ENCODE measurements around the gene ARVCF.

ARVCF gene

DNA sequence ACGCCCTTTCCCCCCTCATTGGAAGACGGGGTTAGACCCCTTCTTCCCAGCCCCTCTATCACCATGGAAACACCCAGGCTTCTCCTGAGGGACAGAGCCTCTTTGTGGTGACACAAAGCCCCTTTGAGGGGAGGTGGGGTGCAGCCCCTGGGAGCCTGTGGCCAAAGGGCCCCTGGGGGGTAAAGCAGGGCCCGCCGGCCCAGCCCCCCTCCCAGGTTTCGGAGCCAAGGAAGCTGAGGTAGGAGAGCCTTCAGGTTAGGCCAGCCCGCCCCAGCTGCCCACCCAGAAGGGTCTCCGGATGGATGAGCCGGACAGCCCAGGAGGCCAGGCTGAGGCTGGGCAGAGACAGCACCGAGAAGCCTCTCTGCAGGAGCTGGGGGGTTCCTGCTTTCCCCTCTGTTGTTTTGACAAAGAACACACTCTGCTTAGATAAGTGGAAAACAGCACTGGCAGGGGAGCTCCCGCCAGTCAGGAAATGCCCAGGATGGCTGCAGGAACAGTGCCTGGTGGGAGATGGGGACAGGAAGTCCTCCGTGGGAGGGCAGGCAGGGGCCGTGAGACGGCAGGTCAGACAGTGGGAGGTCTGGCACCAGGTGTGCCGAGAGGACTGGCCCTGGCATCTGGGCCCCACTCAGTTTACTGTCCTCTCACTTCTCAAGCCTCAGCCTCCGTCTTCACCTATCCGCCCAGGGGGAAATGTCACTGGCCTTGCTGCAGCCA is 18.2 kb downstream of the ARVCF start:
- peak; percentile 62 for DNase-seq

DNA sequence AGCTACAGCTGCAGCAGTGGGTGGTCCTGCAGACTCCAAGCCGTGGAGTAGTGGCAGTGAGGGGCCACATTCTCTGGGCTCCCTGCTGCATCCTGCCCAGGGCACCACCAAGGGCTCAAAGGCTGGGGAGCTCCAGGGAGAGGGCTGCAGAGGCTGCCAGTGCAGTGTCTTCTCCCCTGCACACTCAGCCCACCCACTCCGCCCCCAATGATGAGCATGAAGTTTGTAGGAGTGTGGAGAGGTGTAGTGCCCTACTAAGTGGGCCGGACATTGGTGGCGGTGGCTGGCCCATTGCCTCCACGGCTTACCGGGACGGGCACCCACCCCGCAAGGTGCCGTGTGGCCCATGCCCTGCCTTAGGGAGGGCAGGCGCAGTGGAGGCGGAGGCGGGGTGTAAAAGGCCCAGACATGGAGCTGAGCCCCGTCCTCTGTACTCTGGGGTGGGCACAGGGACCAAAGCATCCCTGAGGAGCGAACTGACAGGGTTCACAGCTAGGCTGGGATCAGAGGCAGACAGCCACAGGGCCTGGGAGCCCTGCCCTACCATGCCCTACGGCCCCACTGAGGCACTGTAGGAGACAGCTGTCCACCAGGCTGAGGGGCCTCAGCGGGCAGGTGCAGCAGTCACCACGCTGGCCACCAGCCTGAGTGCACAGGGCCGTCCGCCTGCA is 18.9 kb downstream of the ARVCF start:
- DNase-seq: no peak

- no peak for DNase-seq
Measured at GRCh38 chr22:19996694-19997384, 19.8 kb downstream of the ARVCF start.

GRCh38 chr22:19995611-19996339 is 20.8 kb downstream of the ARVCF start:
- DNase-seq: no peak

- DNase-seq: no peak
Measured at GRCh38 chr22:19994851-19995610, 21.6 kb downstream of the ARVCF start.

DNA sequence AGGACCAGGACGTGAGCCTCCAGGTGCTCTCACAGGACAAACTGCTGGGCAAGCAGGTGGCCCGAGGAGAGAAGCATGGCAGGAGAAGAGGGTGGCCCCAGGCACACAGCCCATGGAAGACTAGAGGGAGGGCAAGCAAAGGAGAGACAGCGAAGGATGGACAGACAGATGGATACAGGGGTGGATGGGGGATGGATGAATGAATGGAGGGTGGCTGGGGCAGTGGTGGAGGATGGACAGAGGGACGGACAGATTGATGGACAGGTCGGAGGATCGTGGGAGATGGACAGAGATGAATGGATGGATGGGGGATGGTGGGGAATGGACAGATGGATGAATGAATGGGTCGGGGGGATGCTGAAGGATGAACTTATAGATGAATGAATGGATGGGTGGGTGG is 22.7 kb downstream of the ARVCF start:
- no peak for DNase-seq

- no peak for DNase-seq
Measured at GRCh38 chr22:19992921-19993355, 23.7 kb downstream of the ARVCF start.

- no peak for DNase-seq
Measured at GRCh38 chr22:19992481-19992911, 24.1 kb downstream of the ARVCF start.

GRCh38 chr22:19991645-19992451 is 24.8 kb downstream of the ARVCF start:
- DNase-seq: no peak

GRCh38 chr22:19991395-19991644 is 25.3 kb downstream of the ARVCF start:
- no peak for DNase-seq

GRCh38 chr22:19990609-19991394 is 25.8 kb downstream of the ARVCF start:
- no peak for DNase-seq

DNA sequence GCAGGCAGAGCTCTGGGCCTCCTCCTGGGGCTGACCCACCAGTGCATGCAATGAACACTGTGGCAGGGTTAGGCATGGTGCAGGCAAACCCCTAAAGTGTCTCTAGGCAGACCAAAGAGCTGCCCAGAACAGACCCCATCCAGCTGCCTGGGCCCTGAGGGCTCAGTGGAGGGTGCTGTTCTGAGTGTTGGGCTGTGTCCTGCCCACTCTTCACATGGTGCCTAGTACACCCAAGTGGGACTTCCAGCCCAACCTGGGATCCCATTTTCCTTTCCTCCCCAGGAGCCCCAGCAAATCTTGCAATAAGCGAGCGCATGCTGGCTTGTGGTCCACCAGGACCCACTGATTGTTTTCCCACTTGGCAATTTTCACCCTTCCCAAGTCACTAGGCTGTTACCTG is 26.4 kb downstream of the ARVCF start:
- no peak for DNase-seq

DNA sequence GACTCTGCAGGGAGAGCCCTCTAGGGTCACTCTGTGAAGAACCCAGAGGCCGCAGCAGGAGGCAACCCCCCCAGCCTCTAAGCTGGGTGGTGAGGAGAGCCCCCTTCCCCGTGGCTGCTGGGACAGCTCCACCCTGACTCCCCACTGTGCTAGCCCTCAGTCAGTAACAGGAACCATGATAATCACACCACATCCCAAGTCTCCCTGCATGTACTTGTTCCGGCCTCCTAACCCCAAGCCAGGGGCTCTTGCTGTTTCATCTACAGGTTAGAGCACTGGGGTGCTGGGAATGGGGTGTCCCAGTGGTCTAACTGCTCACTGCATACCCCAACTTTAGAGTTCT is 26.9 kb downstream of the ARVCF start:
- DNase-seq: no peak

DNA sequence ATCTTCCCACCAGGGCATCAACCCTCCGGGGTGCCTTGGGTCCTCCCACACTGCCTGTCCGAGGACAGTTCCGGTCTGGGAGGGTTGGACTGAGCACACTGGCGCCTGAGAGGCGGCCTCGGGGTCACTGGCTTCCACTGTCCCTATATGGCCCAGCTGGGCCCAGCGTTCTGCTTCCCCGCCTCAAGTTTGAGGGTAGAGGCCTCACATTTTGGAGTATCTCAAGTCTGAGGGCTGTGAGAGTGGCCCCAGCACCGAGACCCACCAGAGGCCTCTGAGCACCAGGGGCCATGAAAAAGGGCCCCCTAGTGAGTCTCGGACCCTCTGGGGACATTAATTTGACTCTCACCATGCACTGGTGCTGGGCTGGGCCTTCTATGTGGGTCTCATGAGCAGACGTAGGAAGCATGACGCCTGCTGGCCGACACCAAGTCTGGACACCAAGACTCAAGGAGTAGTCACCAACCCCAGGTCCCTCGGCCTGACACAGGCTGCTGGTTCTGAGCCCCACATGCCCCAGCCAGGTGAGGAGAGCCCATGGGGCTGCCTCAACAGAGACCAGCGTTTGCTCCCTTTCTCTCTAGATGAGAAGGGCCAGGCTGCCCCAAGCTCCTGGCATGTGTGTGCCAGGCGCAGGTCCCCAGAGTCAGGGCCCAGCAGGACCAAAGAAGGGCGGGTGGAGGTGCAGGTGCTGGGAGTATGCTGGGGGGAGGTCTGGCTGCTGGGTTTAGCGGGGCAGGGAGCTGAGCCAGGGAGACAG is 27.5 kb downstream of the ARVCF start:
- DNase-seq: no peak

- no peak for DNase-seq
Measured at GRCh38 chr22:19988331-19988808, 28.3 kb downstream of the ARVCF start.

DNA sequence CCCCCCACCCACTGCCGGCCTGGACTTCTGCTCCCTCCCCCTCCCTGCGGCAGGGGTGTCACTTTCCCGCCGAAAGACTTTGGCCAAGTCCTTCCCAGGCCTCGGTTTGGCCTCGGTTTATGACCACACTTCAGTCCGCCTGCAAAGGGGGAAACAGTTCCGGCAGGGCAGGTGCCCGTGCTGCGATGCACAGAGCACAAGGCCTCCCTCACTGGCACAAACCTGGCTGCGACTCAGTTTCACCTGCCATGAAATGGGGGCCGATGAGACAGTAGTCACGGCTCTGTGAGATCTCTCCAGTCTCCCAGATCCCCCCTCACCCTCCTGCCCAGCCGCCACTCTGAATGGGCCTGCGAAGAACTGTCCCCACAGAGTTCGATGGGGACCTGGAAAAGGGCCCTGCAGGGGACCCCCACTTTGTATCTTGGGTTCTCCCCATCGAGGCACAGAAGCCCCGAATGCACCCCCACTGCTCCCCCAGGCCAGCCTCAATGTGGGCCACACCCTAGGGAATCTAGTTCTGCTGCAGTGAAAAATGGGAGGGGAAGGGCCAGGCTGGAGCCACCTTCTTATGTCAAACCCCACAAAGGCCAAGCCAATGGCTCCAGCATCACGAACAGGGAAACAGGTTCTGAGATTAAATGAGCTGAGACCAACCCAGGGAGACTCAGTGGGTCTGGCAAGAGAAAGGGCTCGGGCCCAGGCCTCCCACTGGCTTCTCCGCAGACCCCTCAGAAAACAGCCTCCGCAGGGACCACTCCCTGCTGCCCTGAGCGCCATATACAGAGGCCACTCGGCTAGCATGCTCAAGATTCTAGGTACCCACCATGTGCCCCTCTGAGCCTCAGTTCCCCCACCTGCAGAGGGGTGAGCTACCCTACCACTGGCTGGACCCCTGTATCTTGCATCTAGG is 29.0 kb downstream of the ARVCF start:
- no peak for DNase-seq

- DNase-seq: peak; percentile 61
Measured at GRCh38 chr22:19986410-19987341, 29.9 kb downstream of the ARVCF start.

GRCh38 chr22:19986011-19986409 is 30.6 kb downstream of the ARVCF start:
- no peak for DNase-seq

Measured in COR-L47 (cell line).